Stomach (tissue), 9 donors: ENCODE data around the gene ZNF641. TPM values are rescaled to one million over a fixed set of nuclear protein-coding genes. Genes with fewer than 3 reads are reported as not detected.

Source experiments
- DNase-seq, 2 donors: peaks; one replicate each; pipeline versions ENCODE4 v3.0.0 to v3.0.0-alpha.2; 2013 to 2019
- H3K27ac ChIP-seq, 5 donors: fragments of 200-600 bp in 4 of 5; sonication (generic) in 4 of 5; one replicate each; pipeline ENCODE4 v1.5.1; 2013 to 2019; ENCODE audit warnings: mild to moderate bottlenecking in 1 of 5, moderate library complexity in 1 of 5
- H3K27me3 ChIP-seq, 3 donors: fragments of 200-600 bp; sonication (generic); one replicate each; pipeline ENCODE4 v1.5.1; 2017 to 2019; ENCODE audit warnings: mixed run types in 1 of 3
- H3K36me3 ChIP-seq, 4 donors: fragments of 200-600 bp; sonication (generic); 1 replicate in 3 of 4; 2 replicates in 1 of 4; pipeline ENCODE4 v1.5.1; 2016 to 2019
- H3K4me1 ChIP-seq, 4 donors: fragments of 200-600 bp; sonication (generic); one replicate each; pipeline ENCODE4 v1.5.1; 2016 to 2019
- H3K4me3 ChIP-seq, 4 donors: fragments of 200-600 bp; sonication (generic) in 3 of 4; one replicate each; pipeline ENCODE4 v1.5.1; 2016 to 2019; ENCODE audit warnings: mild to moderate bottlenecking in 1 of 4
- H3K9me3 ChIP-seq, 4 donors: fragments of 200-600 bp; sonication (generic); one replicate each; pipeline ENCODE4 v1.5.1; 2016 to 2019
- CTCF ChIP-seq, 7 experiments: fragments of 450-650 bp in 4 of 7; fragments of 200-600 bp in 3 of 7; sonication (generic) in 3 of 7; IDR thresholded peaks; one replicate each; pipeline ENCODE4 v1.5.1; 2016 to 2019; ENCODE audit warnings: antibody characterized with exemption in 7 of 7, control low read depth in 2 of 7, mild to moderate bottlenecking in 1 of 7
- EP300 ChIP-seq: sonication (generic); formaldehyde crosslinking; IDR thresholded peaks from one replicate; pipeline ENCODE4 v1.6.1; 2017; ENCODE audit warnings: antibody characterized with exemption
- POLR2A ChIP-seq, 4 donors: fragments of 450-650 bp; IDR thresholded peaks; one replicate each; pipeline ENCODE4 v1.6.1; 2016; ENCODE audit warnings: antibody characterized with exemption in 4 of 4, control low read depth in 2 of 4, mild to moderate bottlenecking in 1 of 4, moderate library complexity in 1 of 4
- POLR2AphosphoS5 ChIP-seq, 3 donors: sonication (generic); formaldehyde crosslinking; IDR thresholded peaks; one replicate each; pipeline ENCODE4 v1.6.1; 2016; ENCODE audit warnings: antibody characterized with exemption in 3 of 3
- WGBS, 5 donors: extraction: QIAGEN DNeasy Blood & Tissue Kit in 3 of 5; methylation state at CpG; one replicate each; pipeline versions ENCODE4 v1.1.5 to v1.1.7; 2013 to 2018; 5-methylcytosine and 5-hydroxymethylcytosine counted together
- intact Hi-C: fragments of 100-400 bp; cut with DNase I; formaldehyde crosslinking; loops from one replicate; pipeline ENCODE4 v1.15.1; 2023; ENCODE audit warnings: low total_unique reads
- polyA plus RNA-seq, 3 donors: library from polyadenylated mRNA; stranded (reverse); fragments of 200-250 nt; gene quantifications; one replicate each; pipeline ENCODE4 v1.2.3, GENCODE V29; 2013
- small RNA-seq, 4 donors: library from RNA; depleted of rRNA; stranded (forward); fragments of <200 nt; gene quantifications; one replicate each; pipeline ENCODE3, GENCODE V24; 2016
- total RNA-seq, 5 donors: library from RNA; depleted of rRNA; stranded (reverse); fragments of >200 nt; gene quantifications; one replicate each; pipeline versions ENCODE4 v1.1.0 to v1.2.3, GENCODE V29; 2014 to 2016
- donor health status: healthy with polysubstance abuse.
- donor health status: Bipolar disorder and iron deficiency.
- donor health status: healthy.

The ZNF641 gene
- total and polyA plus RNA-seq, 8 donors, result 0.58 to 39.3 (median 5.3) TPM

GRCh38 chr12:48291511-48291910 is 59.2 kb downstream of the ZNF641 start:
- Histone ChIP-seq H3K9me3 (no peaks in the 10 kb centered on the region), H3K27me3 (no peaks in the 10 kb centered on the region), H3K4me3 (no peak overlapping the region), H3K4me1 (peaks cover 0 to 6% (median 2%) of the 10 kb centered on the region in 4 donors), H3K36me3 (no peaks in the 10 kb centered on the region), H3K27ac (no peak overlapping the region)
- TF ChIP-seq POLR2AphosphoS5 (IDR thresholded peaks at IDR 0.05) (no peak), EP300 (no peak), CTCF (IDR thresholded peaks at IDR 0.05) (no peak), POLR2A (IDR thresholded peaks at IDR 0.05) (no peak)
- WGBS, 5 donors, result 64 to 81% (median 73%) methylated on average over 2 of the region's 2 CpGs
- intact Hi-C loops, result no loop called here
- DNase-seq, result no peak

GRCh38 chr12:48288387-48289268 is 62.1 kb downstream of the ZNF641 start:
- TF ChIP-seq CTCF (IDR thresholded peaks at IDR 0.05) (no peak), POLR2A (IDR thresholded peaks at IDR 0.05) (no peak), POLR2AphosphoS5 (IDR thresholded peaks at IDR 0.05) (no peak), EP300 (no peak)
- Histone ChIP-seq H3K27me3 (no peaks in the 10 kb centered on the region), H3K4me1 (no peaks in the 10 kb centered on the region), H3K9me3 (no peaks in the 10 kb centered on the region), H3K36me3 (no peaks in the 10 kb centered on the region), H3K4me3 (no peak overlapping the region), H3K27ac (no peak overlapping the region)
- intact Hi-C loops, result no loop called here
- 36 to 52% (median 42%) methylated on average over 6 of the region's 6 CpGs for WGBS, 5 donors
- peak in 1 of 2 donors; percentile 15 for DNase-seq

Small RNA genes within 50 kb of the gene (small RNA-seq; reads per million reads assigned to genes)
- 0 reads per million in 4 donors for gene AC024257.2

Other genes starting within 250 kb of the ZNF641 start
- gene SENP1, start 244.8 kb downstream of the ZNF641 start, total RNA-seq, result 10 to 100 TPM in 4 of 5 donors, 1 to 10 TPM in 1; 8.4 to 27.5 (median 14.2) TPM
- gene SENP1, start 244.8 kb downstream of the ZNF641 start, polyA plus RNA-seq, result 1 to 10 TPM; 2.9 to 4.1 (median 3.7) TPM
- 10 to 100 TPM in 4 of 5 donors, 1 to 10 TPM in 1; 9.3 to 57.1 (median 17.1) TPM for gene PFKM, start 231.6 kb downstream of the ZNF641 start, total RNA-seq
- 10 to 100 TPM; 15.4 to 24.9 (median 18.4) TPM for gene PFKM, start 231.6 kb downstream of the ZNF641 start, polyA plus RNA-seq
- gene ASB8, start 193.4 kb downstream of the ZNF641 start, total RNA-seq, result 10 to 100 TPM in 3 of 5 donors, 1 to 10 TPM in 2; 4.3 to 47.2 (median 19.2) TPM
- 10 to 100 TPM; 12.1 to 29.8 (median 15.8) TPM for gene ASB8, start 193.4 kb downstream of the ZNF641 start, polyA plus RNA-seq
- under 1 TPM in 3 of 5 donors, not detected in 2; 0.29 to 0.89 (median 0.55) TPM for gene CCDC184, start 167.3 kb downstream of the ZNF641 start, total RNA-seq
- 1 to 10 TPM; 1.1 to 4.7 (median 1.3) TPM for gene CCDC184, start 167.3 kb downstream of the ZNF641 start, polyA plus RNA-seq
- gene OR10AD1, start 147.6 kb downstream of the ZNF641 start, total RNA-seq, result not detected
- gene OR10AD1, start 147.6 kb downstream of the ZNF641 start, polyA plus RNA-seq, result not detected
- under 1 TPM in 1 of 5 donors, not detected in 4; 0.92 TPM for gene ANP32D, start 121.6 kb upstream of the ZNF641 start, total RNA-seq
- gene ANP32D, start 121.6 kb upstream of the ZNF641 start, polyA plus RNA-seq, result not detected
- gene C12orf54, start 131.6 kb upstream of the ZNF641 start, total RNA-seq, result 1 to 10 TPM in 1 of 5 donors, not detected in 4; 1.7 TPM
- 10 to 100 TPM in 1 of 3 donors, not detected in 2; 10.4 TPM for gene C12orf54, start 131.6 kb upstream of the ZNF641 start, polyA plus RNA-seq
- gene OR8S1, start 174.7 kb upstream of the ZNF641 start, total RNA-seq, result not detected
- not detected for gene OR8S1, start 174.7 kb upstream of the ZNF641 start, polyA plus RNA-seq
- gene LALBA, start 219.1 kb upstream of the ZNF641 start, total RNA-seq, result not detected
- not detected for gene LALBA, start 219.1 kb upstream of the ZNF641 start, polyA plus RNA-seq